Activated T-cell treated with anti-CD3 and anti-CD28 coated beads for 1 hour (primary cell): Measurements from ENCODE around the gene CABLES1.
"Not testable (repeated sequence)": the region's sequence is repeated elsewhere in the genome, so short reads cannot be mapped to it uniquely, and the experiment has no call there.

ENCODE experiments used
- DNase-seq: peaks from one replicate; pipeline ENCODE4 v3.0.0-alpha.2; 2020; ENCODE audit warnings: low read depth

The CABLES1 gene

DNA sequence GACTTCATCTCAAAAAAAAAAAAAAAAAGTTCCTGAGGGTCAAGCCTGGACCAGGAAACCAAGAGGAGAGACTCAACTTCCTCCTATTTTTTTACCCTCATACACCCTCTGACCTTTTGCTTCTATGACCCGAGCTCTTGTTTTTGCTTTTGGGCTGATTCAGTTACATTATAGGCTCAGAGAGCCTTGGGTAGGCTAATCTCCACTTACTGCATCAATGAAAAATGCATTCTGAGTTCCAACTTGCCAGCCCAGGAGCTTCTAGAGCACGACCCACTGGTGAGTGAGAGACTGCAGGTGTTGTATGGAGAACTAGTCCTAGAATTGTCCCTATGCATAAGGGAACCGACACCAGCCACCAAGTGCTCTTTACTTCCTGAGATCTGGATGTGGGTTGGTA lies 91.1 kb downstream of the CABLES1 start:
- no peak for DNase-seq

- DNase-seq = no peak
These were observed 91.8 kb downstream of the CABLES1 start for GRCh38 chr18:23226930-23227725.

- DNase-seq = no peak
These were observed 92.4 kb downstream of the CABLES1 start for GRCh38 chr18:23227726-23228070.

DNA sequence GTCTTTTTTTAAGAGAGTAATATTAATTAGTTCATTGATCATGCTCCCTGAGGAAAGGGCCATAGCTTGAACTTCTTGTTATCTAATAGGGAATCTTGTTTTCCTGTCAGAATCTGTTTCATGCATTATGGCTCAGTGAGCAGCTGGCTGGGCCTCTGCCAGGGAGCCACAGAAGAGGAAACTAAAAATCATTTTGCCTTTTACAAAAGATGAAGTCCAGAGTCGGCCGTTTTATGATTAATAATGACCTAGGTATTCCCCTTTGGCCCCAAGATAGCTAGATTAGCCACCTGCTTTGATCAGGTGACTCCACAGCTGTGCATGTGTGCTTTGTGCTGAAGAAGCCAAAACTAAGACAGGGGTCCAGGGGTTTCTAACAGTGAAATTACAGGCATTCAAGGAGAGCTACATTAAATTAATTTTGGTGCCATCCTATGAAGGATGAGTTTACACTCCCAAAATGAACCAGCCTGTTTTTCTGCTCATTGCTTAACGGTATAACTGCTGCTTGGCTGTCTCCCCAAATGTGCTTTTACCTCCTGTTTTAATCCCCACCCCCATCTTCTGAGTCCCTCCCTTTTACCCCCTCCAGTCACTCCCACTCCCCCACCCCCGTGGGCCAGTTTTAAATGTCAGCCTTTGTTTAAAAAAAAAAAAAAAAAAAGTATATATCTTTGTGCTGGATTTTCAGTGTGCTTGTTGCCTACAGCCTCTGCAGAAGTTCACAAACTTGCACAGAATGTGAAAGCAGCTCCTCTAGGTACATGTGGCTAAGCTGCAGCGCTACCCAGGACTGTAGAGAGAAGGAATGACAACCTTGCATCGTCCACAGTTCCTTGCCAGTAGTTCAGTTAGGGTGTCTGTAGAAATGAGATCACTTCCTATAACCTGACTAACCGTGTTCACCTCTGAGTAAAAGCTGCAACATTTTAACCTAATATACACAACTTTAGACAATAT lies 93.1 kb downstream of the CABLES1 start:
- DNase-seq = no peak

DNA sequence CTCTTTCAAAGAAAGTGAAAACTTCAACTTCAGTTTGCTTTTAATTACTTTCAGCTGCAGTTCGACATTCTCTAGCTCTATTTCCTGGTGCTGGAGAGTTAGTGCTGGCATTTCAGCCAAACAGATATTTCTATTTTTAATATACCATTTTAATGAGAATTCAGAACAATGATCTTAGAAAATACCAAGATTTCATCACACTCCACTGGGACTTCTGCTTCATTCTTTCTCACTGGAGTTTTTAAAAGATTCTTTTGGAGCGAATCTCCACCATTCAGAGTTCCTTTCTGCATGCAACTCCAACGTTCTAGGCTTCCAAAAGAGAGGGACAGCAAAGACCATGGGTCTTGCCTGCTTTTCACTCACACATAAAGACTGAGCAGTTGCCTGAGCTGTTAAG lies 94.2 kb downstream of the CABLES1 start:
- no peak for DNase-seq

DNA sequence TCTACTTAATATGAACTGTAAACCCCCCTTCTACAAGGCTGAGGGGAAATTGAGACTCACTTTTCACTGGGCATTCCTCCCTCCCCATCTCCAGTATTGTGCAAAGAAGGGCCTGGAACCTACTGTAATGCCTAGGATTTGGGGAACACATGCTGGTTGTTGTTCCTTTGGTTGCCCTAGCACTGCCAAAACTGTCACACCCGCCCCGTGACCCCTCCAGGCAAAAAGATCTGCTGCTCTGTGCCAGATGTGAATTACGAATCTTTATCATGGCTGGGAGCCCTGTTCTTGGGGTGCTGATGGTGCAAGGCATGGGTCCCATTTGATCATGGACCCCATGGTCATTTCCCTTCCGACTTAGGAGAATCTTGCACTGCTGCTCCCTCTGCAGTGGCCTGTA lies 95.4 kb downstream of the CABLES1 start:
- no peak for DNase-seq

DNA sequence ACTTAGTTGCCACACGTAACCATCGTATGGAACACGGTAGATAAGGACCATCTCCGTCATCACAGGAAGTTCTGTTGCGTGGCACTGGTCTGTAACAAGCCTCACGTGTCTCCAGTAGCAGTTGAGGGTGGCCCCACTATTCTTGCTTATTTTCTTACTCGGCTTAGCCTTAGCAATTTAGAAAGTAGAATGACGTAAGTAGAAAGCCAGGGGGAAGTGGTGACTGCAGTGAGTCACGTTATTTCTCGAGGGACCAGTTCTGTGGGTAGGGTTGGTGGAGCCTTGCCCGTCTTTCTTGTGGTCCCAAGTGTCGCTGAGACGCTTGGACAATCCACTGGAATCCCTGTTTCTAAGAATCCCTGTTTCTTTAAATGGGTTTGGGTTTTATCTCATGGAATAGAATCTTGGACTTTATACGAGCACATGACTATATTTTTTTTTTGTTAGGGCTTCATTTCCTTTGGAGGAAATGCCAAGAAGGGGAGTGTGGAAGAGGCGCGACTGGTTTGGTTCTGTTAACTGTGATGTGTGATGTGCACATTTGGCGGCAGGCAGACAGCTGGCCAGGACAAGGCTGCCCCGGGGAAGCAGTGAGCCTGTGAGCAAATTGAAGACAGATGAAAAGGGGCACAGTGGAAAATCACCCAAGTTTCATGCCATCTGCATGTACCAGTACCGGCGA lies 96.2 kb downstream of the CABLES1 start:
- peak; percentile 35 for DNase-seq

- no peak for DNase-seq
These were observed 97.0 kb downstream of the CABLES1 start for GRCh38 chr18:23232331-23232730.

DNA sequence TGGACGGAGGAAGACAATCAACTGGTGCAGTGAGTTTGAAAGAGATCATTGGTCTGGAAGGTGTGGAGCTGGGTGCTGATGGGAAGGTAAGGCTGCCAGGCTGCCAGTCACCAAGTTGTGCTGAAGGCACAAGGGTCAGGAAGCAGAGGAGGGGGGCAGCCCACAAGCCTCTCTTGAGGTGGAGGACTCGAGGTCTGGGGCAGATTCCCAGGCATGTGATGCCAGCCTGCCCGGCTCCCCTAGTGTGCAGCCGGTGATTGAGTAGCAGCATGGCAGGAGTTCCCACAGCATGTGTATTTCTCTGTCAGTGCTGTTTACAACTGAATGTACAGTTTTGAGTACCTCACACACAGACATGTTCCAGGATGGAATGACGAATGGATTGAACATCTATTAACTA lies 99.3 kb downstream of the CABLES1 start:
- no peak for DNase-seq

GRCh38 chr18:23235336-23235735 lies 100.1 kb downstream of the CABLES1 start:
- DNase-seq = no peak

DNA sequence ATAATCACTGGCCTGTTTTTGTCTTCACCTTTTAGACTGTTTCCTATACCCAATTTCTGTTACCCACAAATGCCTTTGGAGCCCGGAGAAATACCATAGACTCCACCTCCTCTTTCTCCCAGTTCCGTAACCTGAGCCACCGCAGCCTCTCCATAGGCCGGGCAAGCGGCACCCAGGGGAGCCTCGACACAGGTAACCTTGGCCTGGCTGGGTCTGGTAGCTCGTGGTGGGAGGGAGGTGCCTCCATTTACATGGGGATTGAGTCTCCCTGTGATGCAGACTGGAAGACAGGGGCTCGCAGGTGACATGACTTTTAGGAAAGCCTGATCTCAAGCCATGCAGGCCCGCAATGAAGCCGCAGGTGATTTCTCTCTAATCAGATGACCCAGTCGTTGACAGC lies 100.6 kb downstream of the CABLES1 start:
- DNase-seq = no peak

- no peak for DNase-seq
These were observed 101.7 kb downstream of the CABLES1 start for GRCh38 chr18:23236876-23237468.

GRCh38 chr18:23237524-23238151 lies 102.4 kb downstream of the CABLES1 start:
- DNase-seq = no peak

- no peak for DNase-seq
These were observed 102.9 kb downstream of the CABLES1 start for GRCh38 chr18:23238152-23238531.

- no peak for DNase-seq
These were observed 103.5 kb downstream of the CABLES1 start for GRCh38 chr18:23238651-23239349.

GRCh38 chr18:23239350-23239692 lies 104.0 kb downstream of the CABLES1 start:
- no peak for DNase-seq

GRCh38 chr18:23239885-23240608 lies 104.8 kb downstream of the CABLES1 start:
- no peak for DNase-seq

- no peak for DNase-seq
These were observed 105.3 kb downstream of the CABLES1 start for GRCh38 chr18:23240609-23240930.

DNA sequence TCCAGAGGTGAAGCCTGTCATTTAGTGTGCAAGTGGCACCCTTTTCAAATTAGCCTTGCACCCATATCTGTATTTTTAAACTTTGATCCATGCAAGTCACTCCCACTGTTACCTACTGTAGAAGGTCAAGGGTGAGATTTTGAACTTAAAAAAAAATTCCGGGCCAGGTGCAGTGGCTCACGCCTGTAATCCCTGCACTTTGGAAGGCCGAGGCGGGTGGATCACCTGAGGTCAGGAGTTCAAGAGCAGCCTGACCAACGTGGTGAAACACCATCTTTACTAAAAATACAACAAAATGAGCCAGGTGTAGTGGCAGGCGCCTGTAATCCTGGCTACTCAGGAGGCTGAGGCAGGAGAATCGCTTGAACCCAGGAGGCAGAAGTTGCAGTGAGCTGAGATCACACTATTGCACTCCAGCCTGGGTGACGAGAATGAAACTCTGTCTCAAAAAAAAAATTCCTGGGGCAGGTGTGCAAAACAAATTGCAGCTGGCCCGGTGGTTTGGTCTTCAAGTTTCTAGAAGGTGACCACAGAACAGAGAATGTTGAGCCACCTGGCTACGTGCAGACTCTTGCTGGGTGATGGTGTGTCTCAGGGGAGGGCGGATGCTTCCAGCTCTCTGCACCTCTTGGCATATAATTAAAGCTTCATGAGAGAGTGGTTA lies 106.7 kb downstream of the CABLES1 start:
- DNase-seq = not testable (repeated sequence)

GRCh38 chr18:23243178-23243577 lies 107.9 kb downstream of the CABLES1 start:
- DNase-seq = no peak
